ENCODE data around the gene GSPT1.

GRCh38 chr16:11852092-11852809 lies 63.5 kb downstream of the GSPT1 start:
- no peak for TF ChIP-seq CTCF (IDR thresholded peaks at IDR 0.05; ENCODE audit: low read length)
- no peak for TF ChIP-seq EZH2 (optimal IDR thresholded peaks at IDR 0.05; ENCODE audit: low read depth, low read length)
